ENCODE results near the gene POU2AF3.
"Not testable (repeated sequence)": the region's sequence is repeated elsewhere in the genome, so short reads cannot be mapped to it uniquely, and the experiment has no call there.

Gene POU2AF3

DNA sequence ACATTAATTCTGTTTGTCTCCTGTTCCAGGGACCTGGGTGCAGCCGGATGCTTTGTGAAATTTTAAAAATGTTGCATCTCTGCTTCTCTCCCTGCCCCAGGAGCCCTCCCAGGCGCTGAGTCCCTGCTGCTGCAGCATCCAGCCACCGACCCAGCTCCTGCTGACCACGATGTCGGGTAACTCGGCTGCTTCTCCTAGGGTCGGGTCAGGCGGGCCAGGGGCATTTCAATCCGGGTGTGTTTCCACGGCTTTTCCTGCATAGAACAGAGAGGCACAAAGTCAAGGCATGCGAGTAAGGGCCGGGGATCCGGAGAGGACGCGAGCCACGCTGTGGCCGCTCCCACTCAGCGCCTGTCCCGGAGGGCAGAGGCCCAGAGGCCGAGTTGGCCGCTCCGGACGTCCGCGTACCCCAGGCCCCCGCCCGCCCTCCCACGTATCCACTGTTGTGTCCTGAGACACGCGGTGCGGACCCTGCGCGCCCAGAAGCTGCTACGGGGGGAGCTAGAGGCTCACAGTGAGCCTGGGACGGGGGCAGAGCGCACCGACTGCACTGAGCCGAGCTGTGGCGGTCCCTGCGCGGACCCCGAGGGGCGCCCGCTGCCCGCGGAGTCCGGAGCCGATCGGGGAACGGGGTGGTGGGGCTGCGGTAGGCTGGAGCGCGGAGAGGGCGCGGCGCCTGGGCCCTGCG lies at the start of gene POU2AF3:
TSS of gene POU2AF3 (plus strand) at position 134 of the 688 bp plus-strand sequence. CDS start at position 170, 36 bp downstream.
- DNase-seq (ENCODE audit: low read depth), result no peak

- no peak for DNase-seq (ENCODE audit: low read depth)
Measured at GRCh38 chr11:111250936-111251335, 47.4 kb upstream of the POU2AF3 start.

- no peak for DNase-seq (ENCODE audit: low read depth)
Measured at GRCh38 chr11:111253131-111253530, 45.2 kb upstream of the POU2AF3 start.

- DNase-seq (ENCODE audit: low read depth), result no peak
Measured at GRCh38 chr11:111253630-111254029, 44.7 kb upstream of the POU2AF3 start.

- DNase-seq (ENCODE audit: low read depth), result no peak
Measured at GRCh38 chr11:111258046-111258445, 40.3 kb upstream of the POU2AF3 start.

DNA sequence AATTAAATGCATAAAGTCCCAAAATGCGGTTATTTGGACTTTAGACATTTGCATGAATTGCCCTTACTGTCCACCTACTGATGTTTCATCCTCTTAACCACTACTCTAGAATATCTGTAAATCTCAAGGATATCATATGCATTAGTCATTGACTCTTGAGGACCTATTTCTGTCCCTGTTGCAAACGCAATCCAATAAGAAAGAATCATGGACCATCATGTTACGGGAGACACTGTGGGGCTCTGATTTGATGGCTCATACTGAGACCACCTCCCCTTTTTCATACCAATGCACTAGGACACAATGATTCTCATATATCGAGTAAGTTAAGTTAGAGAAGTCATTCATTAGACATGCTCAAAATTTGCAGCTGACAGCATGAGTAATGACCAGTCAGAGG lies 38.5 kb upstream of the POU2AF3 start:
- DNase-seq (ENCODE audit: low read depth), result no peak

- no peak for DNase-seq (ENCODE audit: low read depth)
Measured at GRCh38 chr11:111260811-111261210, 37.5 kb upstream of the POU2AF3 start.

DNA sequence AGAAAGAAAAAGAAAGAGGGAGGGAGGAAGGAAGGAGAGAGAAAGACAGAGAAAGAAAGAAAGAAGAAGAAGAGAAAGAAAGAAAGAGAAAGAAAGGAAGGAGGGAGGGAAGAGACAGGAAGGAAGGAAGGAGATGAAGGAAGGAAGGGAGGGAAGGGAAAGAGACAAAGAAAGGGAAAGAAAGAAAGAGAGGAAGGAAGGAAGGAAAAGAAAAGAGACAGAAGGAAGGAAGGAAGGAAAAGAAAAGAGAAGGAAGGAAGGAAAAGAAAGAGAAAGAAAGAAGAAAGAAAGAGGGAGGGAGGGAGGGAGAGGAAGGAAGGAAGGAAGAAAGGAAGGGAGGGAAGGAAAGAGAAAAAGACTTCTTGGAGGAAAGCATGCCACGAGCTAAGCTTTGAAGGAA lies 33.7 kb upstream of the POU2AF3 start:
- DNase-seq (ENCODE audit: low read depth), result no peak

GRCh38 chr11:111265421-111265820 lies 32.9 kb upstream of the POU2AF3 start:
- no peak for DNase-seq (ENCODE audit: low read depth)

DNA sequence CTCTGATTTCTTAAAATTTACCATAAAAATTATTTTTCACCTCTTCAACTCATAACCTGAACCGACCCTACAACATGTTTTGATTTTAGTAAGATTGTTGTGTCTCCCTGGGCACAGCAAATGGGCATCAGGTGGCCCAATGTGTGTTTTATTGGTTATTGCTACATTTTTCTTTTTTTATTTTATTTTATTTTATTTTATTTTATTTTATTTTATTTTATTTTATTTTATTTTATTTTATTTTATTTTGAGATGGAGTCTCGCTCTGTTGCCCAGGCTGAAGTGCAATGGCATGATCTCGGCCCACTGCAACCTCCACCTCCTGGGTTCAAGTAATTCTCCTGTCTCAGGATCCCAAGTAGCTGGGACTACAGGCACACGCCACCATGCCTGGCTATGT lies 30.0 kb upstream of the POU2AF3 start:
- DNase-seq (ENCODE audit: low read depth), result not testable (repeated sequence)

DNA sequence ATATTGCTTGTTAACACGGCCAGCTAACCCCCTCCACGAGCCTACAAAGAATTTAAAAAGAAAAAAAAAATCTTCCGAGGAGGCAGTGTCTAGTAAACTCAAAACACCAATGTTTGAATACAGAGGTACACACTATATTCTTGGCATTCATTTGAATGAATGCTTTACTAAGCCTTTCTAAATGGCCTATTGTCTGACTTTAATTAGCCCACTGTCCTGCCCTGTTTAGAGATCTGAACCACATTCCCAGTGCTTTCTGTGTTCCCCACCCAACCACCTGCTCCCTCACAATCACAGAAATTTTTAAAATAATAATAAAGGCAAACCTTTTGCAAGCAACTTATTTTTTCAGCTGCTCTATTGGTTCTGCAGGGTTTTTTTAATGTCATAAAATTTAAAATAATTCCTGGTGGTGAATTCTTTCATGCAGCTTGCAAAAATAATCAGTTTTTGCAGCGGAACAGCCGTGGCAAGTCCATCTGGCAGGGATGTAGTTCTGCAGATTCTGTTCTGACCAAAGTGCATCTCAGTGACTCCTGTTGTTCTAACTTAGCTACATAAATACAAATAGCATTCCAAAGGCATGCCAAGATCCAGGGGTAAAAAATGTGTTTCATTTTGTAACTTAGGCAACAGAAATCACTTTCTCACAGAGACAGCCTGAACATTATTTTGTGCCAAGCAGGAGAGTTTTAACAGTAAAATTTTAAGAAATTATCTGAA lies 29.0 kb upstream of the POU2AF3 start:
- no peak for DNase-seq (ENCODE audit: low read depth)

- DNase-seq (ENCODE audit: low read depth), result no peak
Measured at GRCh38 chr11:111272420-111272819, 25.9 kb upstream of the POU2AF3 start.

DNA sequence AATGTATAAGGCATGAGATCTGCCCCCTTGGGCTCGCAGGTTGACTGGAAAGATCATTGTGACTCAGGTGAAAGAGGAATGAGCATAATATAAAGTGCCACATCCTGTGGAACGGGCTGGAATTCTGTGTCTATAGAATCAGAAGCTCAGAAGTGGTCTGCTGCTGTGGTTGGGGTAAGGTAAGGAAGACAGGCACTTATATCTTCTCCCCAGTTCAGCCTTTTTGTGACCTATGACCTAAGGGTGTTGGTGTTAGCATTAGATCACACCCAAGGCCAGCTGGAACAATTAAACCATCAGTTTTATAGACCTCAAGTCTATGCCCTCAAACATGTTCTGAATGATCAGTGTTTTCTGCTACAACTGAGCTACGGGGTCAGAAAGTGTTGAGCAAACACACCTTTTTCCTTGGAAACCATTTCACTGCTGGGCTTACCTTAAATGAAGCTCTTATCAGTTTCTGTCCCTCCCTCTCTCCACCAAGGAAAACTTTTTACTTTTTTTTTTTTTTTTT lies 15.7 kb upstream of the POU2AF3 start:
- no peak for DNase-seq (ENCODE audit: low read depth)

GRCh38 chr11:111283945-111284481 lies 14.3 kb upstream of the POU2AF3 start:
- no peak for DNase-seq (ENCODE audit: low read depth)

GRCh38 chr11:111285189-111286091 lies 12.9 kb upstream of the POU2AF3 start:
- DNase-seq (ENCODE audit: low read depth), result no peak

DNA sequence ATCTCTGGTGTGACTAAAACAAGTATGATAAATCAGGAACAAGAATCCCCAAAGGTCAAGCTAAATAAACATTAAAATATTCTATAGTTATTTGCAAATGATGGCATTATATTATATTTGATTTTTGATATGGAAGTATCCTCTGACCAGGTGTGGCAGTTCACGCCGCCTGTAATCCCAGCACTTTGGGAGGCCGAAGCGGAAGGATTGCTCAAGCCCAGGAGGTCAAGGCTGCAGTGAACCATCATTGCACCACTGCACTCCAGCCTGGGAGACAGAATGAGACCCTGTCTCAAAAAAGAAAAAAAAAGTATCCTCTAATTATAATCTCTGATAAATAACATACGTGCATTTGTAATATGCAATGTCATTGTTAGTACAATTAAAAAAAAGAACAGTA lies 6.6 kb upstream of the POU2AF3 start:
- DNase-seq (ENCODE audit: low read depth), result no peak

DNA sequence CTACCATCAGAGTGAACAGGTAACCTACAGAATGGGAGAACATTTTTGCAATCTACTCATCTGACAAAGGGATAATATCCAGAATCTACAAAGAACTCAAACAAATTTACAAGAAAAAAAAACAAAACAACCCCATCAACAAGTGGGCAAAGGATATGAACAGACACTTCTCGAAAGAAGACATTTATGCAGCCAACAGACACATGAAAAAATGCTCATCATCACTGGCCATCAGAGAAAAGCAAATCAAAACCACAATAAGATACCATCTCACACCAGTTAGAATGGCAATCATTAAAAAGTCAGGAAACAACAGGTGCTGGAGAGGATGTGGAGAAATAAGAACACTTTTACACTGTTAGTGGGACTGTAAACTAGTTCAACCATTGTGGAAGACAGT lies 5.9 kb upstream of the POU2AF3 start:
- not testable (repeated sequence) for DNase-seq (ENCODE audit: low read depth)

- DNase-seq (ENCODE audit: low read depth), result no peak
Measured at GRCh38 chr11:111296196-111296595, 2.1 kb upstream of the POU2AF3 start.

DNA sequence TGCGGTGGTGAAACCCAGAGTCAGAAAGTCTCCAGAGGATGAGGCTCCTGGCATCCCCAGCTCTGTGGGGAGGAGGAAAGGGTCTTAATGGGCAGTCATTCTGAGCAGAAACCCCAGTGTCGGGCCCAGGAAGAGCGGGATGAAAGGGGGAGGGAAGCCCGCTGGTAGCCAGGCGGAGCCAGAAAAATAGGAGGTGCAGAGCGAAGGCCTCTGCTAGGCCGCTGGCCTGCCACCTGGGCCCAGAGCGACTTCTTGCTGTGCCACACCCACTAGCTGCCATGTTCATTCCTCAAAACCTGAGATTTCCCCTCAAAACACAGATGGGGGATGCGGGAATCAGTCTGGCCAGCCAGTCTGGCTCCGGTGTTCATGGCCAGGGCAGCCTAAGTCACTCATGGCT lies 650 bp upstream of the POU2AF3 start:
- DNase-seq (ENCODE audit: low read depth), result no peak

GRCh38 chr11:111299101-111300026 lies 1.0 kb downstream of the POU2AF3 start:
- DNase-seq (ENCODE audit: low read depth), result no peak

DNA sequence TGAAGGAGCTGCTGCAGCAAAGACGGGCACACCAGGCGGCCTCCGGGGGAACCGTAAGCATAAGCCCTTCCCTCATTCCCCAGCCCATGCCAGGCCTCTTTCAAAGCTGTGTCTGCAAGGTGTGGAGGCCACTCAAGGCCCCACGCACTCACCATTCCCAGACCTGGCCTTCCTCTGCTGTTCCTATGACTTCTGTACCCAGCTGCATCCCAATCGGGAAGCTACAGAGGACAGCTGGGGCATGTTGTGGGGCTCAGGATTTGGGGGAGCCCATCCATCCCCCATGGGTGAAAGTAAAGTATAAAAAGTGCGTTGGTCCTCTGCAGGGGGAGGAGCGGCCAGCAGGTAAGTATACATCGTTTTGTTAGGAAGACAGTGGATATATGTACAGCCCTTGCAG lies 2.2 kb downstream of the POU2AF3 start:
- DNase-seq (ENCODE audit: low read depth), result no peak

Data from activated T-helper 1 cell treated with Interleukin-2 at 50 U/mL for 16 hours (primary cell).